Upper lobe of left lung (tissue), 6 donors: ENCODE measurements around the gene CAPN3. TPM values are rescaled to one million over a fixed set of nuclear protein-coding genes. Genes with fewer than 3 reads are reported as not detected.

Source experiments
- ATAC-seq, 2 donors: fragments of 200-7000 bp; cut with Tn5 transposase; one replicate each; pipeline ENCODE4 v1.9.1; 2022; ENCODE audit warnings: mild to moderate bottlenecking in 2 of 2, moderate library complexity in 2 of 2; ENCODE audit not compliant: low FRiP score in 2 of 2
- DNase-seq, 2 donors: peaks; one replicate each; pipeline ENCODE4 v3.0.0-alpha.2; 2019 to 2020
- H3K27ac ChIP-seq, 4 donors: fragments of 200-600 bp; sonication (generic); one replicate each; pipeline ENCODE4 v1.5.1; 2016 to 2019
- H3K27me3 ChIP-seq, 4 donors: fragments of 200-600 bp; sonication (generic); one replicate each; pipeline ENCODE4 v1.5.1; 2017 to 2019
- H3K36me3 ChIP-seq, 4 donors: fragments of 200-600 bp; sonication (generic); one replicate each; pipeline ENCODE4 v1.5.1; 2016 to 2019
- H3K4me1 ChIP-seq, 4 donors: fragments of 200-600 bp; sonication (generic); one replicate each; pipeline ENCODE4 v1.5.1; 2018 to 2019
- H3K4me3 ChIP-seq, 4 donors: fragments of 200-600 bp; sonication (generic); one replicate each; pipeline ENCODE4 v1.5.1; 2017 to 2019; ENCODE audit warnings: mild to moderate bottlenecking in 2 of 4, moderate library complexity in 1 of 4
- H3K9me3 ChIP-seq, 4 donors: fragments of 200-600 bp; sonication (generic); one replicate each; pipeline ENCODE4 v1.5.1; 2018 to 2019
- EP300 ChIP-seq, 4 donors: sonication (generic); formaldehyde crosslinking; IDR thresholded peaks; one replicate each; pipeline ENCODE4 v1.5.1; 2017; ENCODE audit warnings: antibody characterized with exemption in 4 of 4, control low read depth in 2 of 4
- POLR2A ChIP-seq, 4 donors: fragments of 450-650 bp; IDR thresholded peaks; one replicate each; pipeline ENCODE4 v1.5.1; 2016 to 2017; ENCODE audit warnings: antibody characterized with exemption in 4 of 4, mild to moderate bottlenecking in 2 of 4
- POLR2AphosphoS5 ChIP-seq, 2 donors: sonication (generic); formaldehyde crosslinking; IDR thresholded peaks; one replicate each; pipeline ENCODE4 v1.5.1; 2017; ENCODE audit warnings: antibody characterized with exemption in 2 of 2
- WGBS, 2 donors: methylation state at CpG; one replicate each; pipeline ENCODE4 v1.1.5; 2017 to 2018; 5-methylcytosine and 5-hydroxymethylcytosine counted together
- total RNA-seq, 6 donors: library from RNA; depleted of rRNA in 4 of 6; stranded (reverse); fragments of >200 nt in 4 of 6; gene quantifications; one replicate each; pipeline versions ENCODE4 v1.1.0 to v1.2.1, GENCODE V29; 2016 to 2021
- TF ChIP-seq, protein P1 (sequence below), 6 experiments: fragments of 450-650 bp in 4 of 6; fragments of 200-600 bp in 2 of 6; sonication (generic) in 2 of 6; IDR thresholded peaks; one replicate each; pipeline ENCODE4 v1.5.1; 2016 to 2019; ENCODE audit warnings: antibody characterized with exemption in 6 of 6
- donor health status: DM: no; HTN: no; CAD: no; lungs with moderate emphysema.
- donor health status: DM: no; HTN: yes; CAD: no; lungs with severe emphysema.

The CAPN3 gene
- total RNA-seq, 6 donors from 2014 or later, result 24.0 to 369 (median 54.3) TPM

DNA sequence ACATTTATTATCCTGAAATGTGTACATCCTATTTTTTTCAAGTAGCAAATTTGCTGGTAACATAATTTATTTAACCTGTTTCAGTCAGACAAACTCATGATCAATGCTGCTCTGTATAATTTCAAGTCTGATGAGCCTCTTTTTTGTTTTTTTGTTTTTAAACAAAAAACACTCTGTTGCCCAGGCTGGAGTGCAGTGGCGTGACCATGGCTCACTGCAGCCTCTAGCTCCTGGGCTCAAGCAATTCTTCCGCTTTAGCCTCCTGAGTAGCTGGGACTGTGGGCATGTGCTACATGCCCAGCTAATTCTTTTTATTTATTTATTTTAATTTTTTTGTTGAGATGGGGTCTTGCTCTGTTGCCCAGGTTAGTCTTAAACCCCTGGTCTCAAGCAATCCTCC lies 40.1 kb upstream of the CAPN3 start:
- WGBS, 2 donors, result 96 to 98% methylated on average over 2 of the region's 2 CpGs
- H3K27ac ChIP-seq, result no peak overlapping the region
- no peaks in the 10 kb centered on the region for H3K27me3 ChIP-seq
- no peak overlapping the region for H3K4me3 ChIP-seq
- ATAC-seq (no peak), DNase-seq (no peak)
- H3K4me1 ChIP-seq, result no peaks in the 10 kb centered on the region
- H3K36me3 ChIP-seq, result peaks cover 4 to 17% (median 12%) of the 10 kb centered on the region in 4 donors
- TF ChIP-seq POLR2A (IDR thresholded peaks at IDR 0.05), result no peak
- no peaks in the 10 kb centered on the region for H3K9me3 ChIP-seq

DNA sequence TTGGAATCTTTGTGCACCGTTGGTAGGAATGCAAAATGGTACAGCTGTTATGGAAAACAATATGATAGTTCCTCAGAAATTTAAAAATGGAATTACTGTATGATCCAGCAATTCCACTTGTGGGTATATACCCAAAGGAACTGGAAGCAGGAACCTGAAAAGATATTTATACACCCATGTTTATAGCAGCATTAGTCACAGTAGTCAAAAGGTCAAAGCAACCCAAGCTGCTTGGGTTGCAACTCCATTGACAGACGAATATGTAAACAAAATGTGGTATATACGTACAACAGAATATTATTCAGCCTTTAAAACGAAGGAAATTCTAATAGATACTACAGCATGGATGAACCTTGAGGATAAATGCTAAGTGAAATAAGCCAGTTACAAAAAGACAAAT lies 35.0 kb upstream of the CAPN3 start:
- TF ChIP-seq POLR2AphosphoS5 (IDR thresholded peaks at IDR 0.05), result no peak
- no peak for TF ChIP-seq EP300 (IDR thresholded peaks at IDR 0.05)
- TF ChIP-seq, protein P1, sequence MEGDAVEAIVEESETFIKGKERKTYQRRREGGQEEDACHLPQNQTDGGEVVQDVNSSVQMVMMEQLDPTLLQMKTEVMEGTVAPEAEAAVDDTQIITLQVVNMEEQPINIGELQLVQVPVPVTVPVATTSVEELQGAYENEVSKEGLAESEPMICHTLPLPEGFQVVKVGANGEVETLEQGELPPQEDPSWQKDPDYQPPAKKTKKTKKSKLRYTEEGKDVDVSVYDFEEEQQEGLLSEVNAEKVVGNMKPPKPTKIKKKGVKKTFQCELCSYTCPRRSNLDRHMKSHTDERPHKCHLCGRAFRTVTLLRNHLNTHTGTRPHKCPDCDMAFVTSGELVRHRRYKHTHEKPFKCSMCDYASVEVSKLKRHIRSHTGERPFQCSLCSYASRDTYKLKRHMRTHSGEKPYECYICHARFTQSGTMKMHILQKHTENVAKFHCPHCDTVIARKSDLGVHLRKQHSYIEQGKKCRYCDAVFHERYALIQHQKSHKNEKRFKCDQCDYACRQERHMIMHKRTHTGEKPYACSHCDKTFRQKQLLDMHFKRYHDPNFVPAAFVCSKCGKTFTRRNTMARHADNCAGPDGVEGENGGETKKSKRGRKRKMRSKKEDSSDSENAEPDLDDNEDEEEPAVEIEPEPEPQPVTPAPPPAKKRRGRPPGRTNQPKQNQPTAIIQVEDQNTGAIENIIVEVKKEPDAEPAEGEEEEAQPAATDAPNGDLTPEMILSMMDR (IDR thresholded peaks at IDR 0.05), result no peak
- Histone ChIP-seq H3K9me3 (no peaks in the 10 kb centered on the region), H3K4me1 (no peaks in the 10 kb centered on the region), H3K27ac (no peak overlapping the region), H3K36me3 (peaks cover 17 to 43% (median 22%) of the 10 kb centered on the region in 4 donors), H3K27me3 (no peaks in the 10 kb centered on the region), H3K4me3 (no peak overlapping the region)
- WGBS, 2 donors, result 76 to 78% methylated on average over 4 of the region's 4 CpGs
- DNase-seq (no peak), ATAC-seq (no peak)

DNA sequence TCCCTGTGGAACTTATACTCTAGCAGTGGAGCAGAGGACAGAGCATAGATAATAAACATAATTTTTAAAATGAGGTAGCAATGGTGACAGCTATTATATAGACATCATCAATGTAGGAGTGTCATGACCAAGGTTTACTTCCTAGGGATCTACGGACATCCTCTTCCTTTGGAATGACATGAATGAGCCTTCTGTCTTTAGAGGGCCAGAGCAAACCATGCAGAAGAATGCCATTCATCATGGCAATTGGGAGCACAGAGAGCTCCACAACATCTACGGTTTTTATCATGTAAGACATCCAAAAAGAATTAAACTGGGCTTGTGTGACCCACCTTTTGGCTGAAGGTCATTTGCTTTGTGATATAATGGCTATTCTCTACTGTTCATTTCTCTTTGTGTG lies 30.1 kb upstream of the CAPN3 start:
- ATAC-seq (no peak), DNase-seq (no peak)
- no peak for TF ChIP-seq POLR2A (IDR thresholded peaks at IDR 0.05)
- no peak for TF ChIP-seq POLR2AphosphoS5 (IDR thresholded peaks at IDR 0.05)
- TF ChIP-seq EP300 (IDR thresholded peaks at IDR 0.05), result no peak
- TF ChIP-seq, protein P1 (IDR thresholded peaks at IDR 0.05), result no peak
- H3K4me1 ChIP-seq, result no peaks in the 10 kb centered on the region
- no peak overlapping the region for H3K4me3 ChIP-seq
- peaks cover 5 to 42% (median 22%) of the 10 kb centered on the region in 4 donors for H3K36me3 ChIP-seq
- no peak overlapping the region for H3K27ac ChIP-seq
- 85 to 89% methylated on average over 2 of the region's 2 CpGs for WGBS, 2 donors
- no peaks in the 10 kb centered on the region for H3K9me3 ChIP-seq
- no peaks in the 10 kb centered on the region for H3K27me3 ChIP-seq

DNA sequence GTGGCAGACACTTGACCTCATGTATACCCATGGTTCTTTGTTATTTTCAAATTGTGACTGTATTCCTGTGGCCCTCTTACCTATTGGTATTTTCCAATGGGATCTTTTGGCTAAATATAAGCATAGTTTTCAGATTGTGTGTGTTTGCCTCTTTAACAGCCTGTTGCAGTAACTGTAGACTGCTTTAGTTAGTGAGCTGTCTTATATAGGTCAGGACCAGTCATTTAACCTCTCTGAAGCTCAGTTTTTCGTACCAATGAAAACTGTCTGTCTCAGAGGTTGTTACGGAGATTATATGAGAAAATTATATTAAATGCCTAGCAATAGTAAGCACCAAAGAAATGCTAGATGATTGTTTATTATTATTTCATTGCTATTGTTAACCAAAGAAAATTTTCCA lies 29.3 kb upstream of the CAPN3 start:
- no peak overlapping the region for H3K4me3 ChIP-seq
- H3K36me3 ChIP-seq, result peaks cover 7 to 44% (median 24%) of the 10 kb centered on the region in 4 donors

DNA sequence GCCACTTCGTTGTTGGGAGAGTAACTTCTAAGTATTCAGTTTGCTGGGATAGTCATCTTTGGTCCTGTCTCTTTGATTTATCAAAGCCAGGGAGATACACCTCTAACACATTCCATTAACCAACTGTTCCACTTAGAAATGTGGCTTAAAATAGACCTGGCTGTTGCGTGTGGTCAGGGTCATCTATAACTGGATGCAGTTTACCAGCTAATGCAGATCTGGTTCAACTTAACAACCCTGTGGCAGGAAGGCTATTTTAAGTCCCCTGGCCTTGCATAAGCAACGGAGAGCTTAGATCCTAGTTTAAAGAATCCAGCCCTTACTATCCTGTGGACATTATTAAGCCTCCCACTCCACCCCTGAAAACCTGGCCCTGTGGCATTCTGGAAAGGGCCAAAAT lies 28.1 kb upstream of the CAPN3 start:
- Histone ChIP-seq H3K4me3 (no peak overlapping the region), H3K27me3 (no peaks in the 10 kb centered on the region), H3K4me1 (no peaks in the 10 kb centered on the region), H3K9me3 (peaks cover 0 to 10% (median 4%) of the 10 kb centered on the region in 4 donors), H3K36me3 (peaks cover 3 to 36% (median 19%) of the 10 kb centered on the region in 4 donors), H3K27ac (no peak overlapping the region)
- no peak for DNase-seq
- 79 to 94% methylated on average over 3 of the region's 3 CpGs for WGBS, 2 donors
- ATAC-seq, result no peak
- TF ChIP-seq EP300 (IDR thresholded peaks at IDR 0.05), result no peak
- TF ChIP-seq POLR2AphosphoS5 (IDR thresholded peaks at IDR 0.05), result no peak
- TF ChIP-seq, protein P1 (IDR thresholded peaks at IDR 0.05), result no peak
- TF ChIP-seq POLR2A (IDR thresholded peaks at IDR 0.05), result no peak

More for the DNA sequence above, 29.3 kb upstream of the CAPN3 start:
- 78 to 96% methylated on average over 2 of the region's 2 CpGs for WGBS, 2 donors
- no peak for ATAC-seq
- Histone ChIP-seq H3K27me3 (no peaks in the 10 kb centered on the region), H3K4me1 (no peaks in the 10 kb centered on the region), H3K9me3 (peaks cover 0 to 4% (median 3%) of the 10 kb centered on the region in 4 donors), H3K27ac (no peak overlapping the region)
- DNase-seq, result no peak
- TF ChIP-seq EP300 (IDR thresholded peaks at IDR 0.05) (no peak), POLR2A (IDR thresholded peaks at IDR 0.05) (no peak), POLR2AphosphoS5 (IDR thresholded peaks at IDR 0.05) (no peak)
- TF ChIP-seq, protein P1 (IDR thresholded peaks at IDR 0.05), result no peak
